Stomach smooth muscle (tissue), 2 donors: Measurements from ENCODE around the gene BCL2L12.
"Not testable (repeated sequence)": the region's sequence is repeated elsewhere in the genome, so short reads cannot be mapped to it uniquely, and the experiment has no call there.

Experiments
- H3K27ac ChIP-seq: one replicate; pipeline ENCODE4 v1.7.0; 2013; ENCODE audit warnings: mild to moderate bottlenecking, low read length, inconsistent platforms
- H3K27me3 ChIP-seq, 2 donors: one replicate each; pipeline ENCODE4 v1.7.0; 2013; ENCODE audit warnings: low read length in 2 of 2; ENCODE audit not compliant: insufficient read depth in 2 of 2, control insufficient read depth in 1 of 2
- H3K36me3 ChIP-seq, 2 donors: one replicate each; pipeline ENCODE4 v1.7.0; 2013; ENCODE audit warnings: low read length in 2 of 2; ENCODE audit not compliant: control insufficient read depth in 2 of 2, insufficient read depth in 2 of 2
- H3K4me1 ChIP-seq: one replicate; pipeline ENCODE4 v1.7.0; 2013; ENCODE audit warnings: low read length; ENCODE audit not compliant: control insufficient read depth, insufficient read depth
- H3K4me3 ChIP-seq, 2 donors: one replicate each; pipeline ENCODE4 v1.7.0; 2013; ENCODE audit warnings: low read length in 2 of 2
- H3K9ac ChIP-seq, 2 donors: one replicate each; pipeline ENCODE4 v1.7.0; 2013; ENCODE audit warnings: low read length in 2 of 2, mild to moderate bottlenecking in 1 of 2
- H3K9me3 ChIP-seq, 2 donors: one replicate each; pipeline ENCODE4 v1.7.0; 2013; ENCODE audit warnings: low read length in 2 of 2; ENCODE audit not compliant: control insufficient read depth in 2 of 2
- donor health status: healthy.
- donor health status: Pancreatic carcinoma.

Gene BCL2L12

DNA sequence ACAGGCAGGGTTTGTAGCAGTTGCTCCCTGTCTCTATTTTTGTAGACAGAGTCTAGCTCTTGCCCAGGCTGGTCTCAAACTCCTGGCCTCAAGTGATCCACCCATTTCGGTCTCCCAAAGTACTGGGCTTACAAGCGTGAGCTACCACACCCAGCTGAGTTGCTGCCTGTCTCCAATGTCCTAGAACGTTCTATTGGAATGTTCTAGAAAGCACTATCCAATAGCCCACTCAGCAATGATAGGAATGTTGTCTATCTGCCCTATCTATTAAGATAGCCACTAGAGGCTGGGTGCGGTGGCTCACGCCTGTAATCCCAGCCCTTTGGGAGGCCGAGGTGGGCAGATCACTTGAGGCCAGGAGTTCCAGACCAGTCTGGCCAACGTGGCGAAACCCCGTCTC, 32.5 kb upstream of the BCL2L12 start:
- H3K36me3 ChIP-seq = peaks cover 11% of the 10 kb centered on the region in 2 donors
- H3K27ac ChIP-seq, H3K9ac ChIP-seq, H3K9me3 ChIP-seq, H3K27me3 ChIP-seq, H3K4me3 ChIP-seq: not testable (repeated sequence)
- peaks cover 30% of the 10 kb centered on the region for H3K4me1 ChIP-seq

DNA sequence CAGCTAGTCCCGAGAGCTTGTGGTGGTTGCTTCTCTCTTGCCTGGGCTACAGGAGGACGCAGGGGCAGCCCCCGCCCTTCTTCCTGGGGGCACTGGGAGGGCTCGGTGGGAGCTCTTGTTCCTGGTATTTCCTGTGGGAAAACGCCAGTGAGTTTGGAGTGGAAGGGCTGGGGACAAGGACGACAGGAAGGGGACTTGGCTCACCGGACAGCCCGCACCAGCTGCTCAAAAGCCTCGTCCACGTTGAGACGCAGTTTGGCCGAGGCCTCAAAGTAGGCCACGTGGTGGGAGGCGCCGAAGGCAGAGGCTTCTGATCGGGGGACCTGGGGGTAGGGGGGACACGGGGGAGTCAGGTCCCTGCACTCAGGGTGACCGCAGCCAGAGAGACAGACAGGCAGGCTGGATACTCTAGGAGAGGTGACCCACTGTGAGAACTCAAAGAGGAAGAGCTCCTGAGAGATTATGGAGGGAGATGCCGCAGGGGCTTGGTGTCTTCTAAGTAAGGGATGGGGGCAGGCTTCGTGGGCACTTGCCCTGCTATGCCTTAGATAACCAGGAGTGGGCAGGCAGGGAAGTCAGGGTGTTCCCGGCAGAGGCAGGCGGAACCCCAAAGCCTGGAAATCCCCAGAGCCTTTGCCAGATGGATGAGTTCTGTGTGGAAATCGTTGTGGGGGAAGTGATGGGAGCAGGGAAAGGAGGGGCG, 30.1 kb upstream of the BCL2L12 start:
- Histone ChIP-seq H3K9me3 (no peaks in the 10 kb centered on the region), H3K36me3 (peaks cover 11% of the 10 kb centered on the region in 2 donors), H3K4me1 (peaks cover 35% of the 10 kb centered on the region), H3K9ac (no peak overlapping the region), H3K27ac (peak overlapping the region; percentile 24), H3K4me3 (no peak overlapping the region), H3K27me3 (no peaks in the 10 kb centered on the region)

DNA sequence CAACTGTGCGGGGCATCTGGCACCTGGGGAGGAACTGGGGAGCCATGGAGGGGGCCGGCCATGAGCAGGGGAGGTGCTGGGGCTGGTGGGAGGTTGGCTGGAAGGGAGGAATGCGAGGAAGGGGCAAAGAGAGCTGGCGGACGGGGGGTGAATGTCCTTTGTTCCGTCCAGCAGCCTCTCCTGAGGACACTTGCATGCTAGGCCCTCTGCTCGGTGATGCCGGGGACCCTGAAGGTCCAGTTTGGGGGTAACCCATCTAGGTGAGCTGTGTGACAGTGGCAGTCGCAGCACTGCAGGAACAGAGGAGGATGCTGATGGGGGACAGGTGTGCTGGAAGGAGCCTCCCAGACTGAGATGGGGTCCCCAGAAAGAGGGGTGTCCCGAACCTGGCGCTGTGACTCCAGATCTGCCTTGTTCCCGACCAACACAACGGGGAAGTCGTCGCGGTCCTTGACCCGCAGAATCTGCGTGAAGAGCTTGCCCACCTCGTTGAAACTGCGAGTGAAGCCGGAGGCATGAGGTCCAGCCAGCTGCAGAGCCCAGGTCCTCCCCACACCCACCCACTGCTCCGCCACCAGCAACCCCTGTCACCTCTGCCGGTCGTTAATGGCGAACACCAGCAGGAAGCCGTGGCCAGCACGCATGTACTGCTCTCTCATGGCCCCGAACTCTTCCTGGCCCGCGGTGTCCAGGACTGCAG, 29.4 kb upstream of the BCL2L12 start:
- Histone ChIP-seq H3K9ac (peak overlapping the region in 1 of 2 donors; percentile 29), H3K36me3 (peaks cover 11% of the 10 kb centered on the region in 2 donors), H3K27me3 (no peaks in the 10 kb centered on the region), H3K4me3 (no peak overlapping the region), H3K9me3 (no peaks in the 10 kb centered on the region), H3K27ac (no peak overlapping the region), H3K4me1 (peaks cover 36% of the 10 kb centered on the region)

GRCh38 chr19:49637821-49638738, 27.7 kb upstream of the BCL2L12 start:
- no peaks in the 10 kb centered on the region for H3K27me3 ChIP-seq
- peak overlapping the region; percentile 67 to 68 for H3K9ac ChIP-seq
- peak overlapping the region; percentile 100 for H3K27ac ChIP-seq
- H3K4me3 ChIP-seq = peak overlapping the region; percentile 71 to 99
- peaks cover 42% of the 10 kb centered on the region for H3K4me1 ChIP-seq
- H3K36me3 ChIP-seq = peaks cover 11% of the 10 kb centered on the region in 2 donors
- H3K9me3 ChIP-seq = no peaks in the 10 kb centered on the region

- peak overlapping the region; percentile 86 to 93 for H3K9ac ChIP-seq
- H3K36me3 ChIP-seq = peaks cover 11% of the 10 kb centered on the region in 2 donors
- H3K4me1 ChIP-seq = peaks cover 53% of the 10 kb centered on the region
- peak overlapping the region; percentile 100 for H3K27ac ChIP-seq
- no peaks in the 10 kb centered on the region for H3K27me3 ChIP-seq
- peak overlapping the region; percentile 63 to 99 for H3K4me3 ChIP-seq
- no peaks in the 10 kb centered on the region for H3K9me3 ChIP-seq
These were observed 26.2 kb upstream of the BCL2L12 start for GRCh38 chr19:49639401-49640112.

DNA sequence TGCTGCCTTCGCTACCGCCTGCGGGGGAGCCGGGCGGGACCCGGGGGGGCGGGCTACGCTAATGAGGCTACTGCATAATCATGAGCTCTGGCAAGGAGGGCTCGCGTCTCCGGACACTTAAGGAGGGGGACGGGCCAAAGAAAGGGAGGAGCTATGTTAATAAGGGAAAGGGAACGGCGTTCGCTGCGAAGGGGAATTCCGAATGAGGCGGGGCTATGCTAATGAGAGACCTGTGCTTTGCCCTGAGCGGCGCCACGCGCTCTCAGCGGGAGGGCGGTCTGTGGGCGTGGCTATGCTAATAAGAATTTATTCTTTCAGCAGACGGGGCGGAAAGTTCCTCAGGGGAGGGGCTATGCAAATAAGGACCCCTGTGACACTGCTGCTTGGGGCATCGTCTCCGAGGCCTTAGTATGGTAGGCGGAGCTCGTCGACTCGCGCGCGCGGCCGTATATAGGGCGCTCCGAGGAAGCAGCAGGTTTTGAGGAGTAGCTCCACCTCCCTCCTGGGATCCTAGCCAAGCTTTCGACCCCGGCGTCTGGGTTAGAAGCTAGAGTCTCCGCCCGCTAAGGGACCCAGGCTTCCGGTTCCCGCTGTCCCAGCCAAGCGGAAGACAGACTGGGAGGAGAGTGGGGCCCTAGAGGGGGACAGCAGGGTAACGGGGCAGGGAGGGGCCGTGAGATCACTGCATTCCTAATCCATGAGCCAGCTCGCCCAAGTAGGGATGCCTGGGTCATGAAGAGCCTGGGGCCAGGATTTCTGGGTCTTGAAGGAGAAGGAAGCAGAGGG, 25.4 kb upstream of the BCL2L12 start, which contains the start of gene RRAS:
Gene RRAS, minus strand, starts transcription at position 31 of the 786 bp plus-strand sequence. CDS start 45 bp downstream, outside the sequence.
- H3K4me3 ChIP-seq = peak within 1 kb of the TSS; percentile 84 to 99
- peaks cover 61% of the 10 kb centered on the region for H3K4me1 ChIP-seq
- H3K36me3 ChIP-seq = peaks cover 7 to 10% of the 10 kb centered on the region in 2 donors
- no peaks in the 10 kb centered on the region for H3K9me3 ChIP-seq
- no peaks in the 10 kb centered on the region for H3K27me3 ChIP-seq
- peak within 1 kb of the TSS; percentile 99 for H3K9ac ChIP-seq
- H3K27ac ChIP-seq = peak within 1 kb of the TSS; percentile 100

DNA sequence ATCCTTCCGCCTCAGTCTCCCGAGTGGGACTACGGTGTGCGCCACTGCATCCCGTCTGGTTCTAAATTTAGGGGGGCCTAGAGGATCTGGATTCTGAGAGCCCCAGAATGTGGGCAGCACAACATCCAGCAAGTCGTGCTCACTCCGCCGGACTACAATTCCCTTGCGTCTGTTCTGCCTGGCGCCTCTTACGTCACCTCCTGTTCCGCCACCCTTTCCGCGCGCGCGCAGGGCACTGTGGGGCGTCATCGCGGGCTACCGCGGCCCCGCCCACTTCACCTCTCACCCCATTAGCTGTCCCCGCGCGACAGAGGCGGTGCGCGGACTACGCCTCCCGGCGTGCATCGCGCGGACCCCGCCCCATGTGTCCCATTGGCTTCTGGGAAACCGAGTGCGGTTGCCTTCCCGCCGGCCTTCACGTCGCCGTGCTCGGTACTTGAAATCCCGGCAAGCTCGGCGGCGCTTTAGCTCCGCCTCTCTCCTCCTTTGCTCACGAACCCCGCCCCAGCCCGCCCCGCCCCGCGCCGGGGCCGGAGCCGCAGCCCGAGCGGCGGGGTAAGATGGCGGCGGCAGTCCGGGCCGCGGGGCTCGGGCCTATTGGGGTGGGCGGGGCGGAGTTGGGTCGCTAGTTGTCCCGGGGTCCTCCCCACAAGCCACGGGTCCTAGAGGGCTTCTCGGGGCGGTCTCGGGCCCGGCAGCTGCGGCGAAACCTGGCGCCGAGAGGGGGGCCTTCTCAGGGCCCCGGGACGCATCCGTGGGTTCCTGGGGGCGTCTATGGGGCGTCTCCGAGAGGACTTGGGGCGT, 23.8 kb upstream of the BCL2L12 start, which contains the start of gene SCAF1:
Gene SCAF1, plus strand, starts transcription at position 522 of the 804 bp plus-strand sequence. CDS start 2,818 bp downstream, outside the sequence.
- Histone ChIP-seq H3K9me3 (no peaks in the 10 kb centered on the region), H3K36me3 (peaks cover 4 to 15% of the 10 kb centered on the region in 2 donors), H3K4me3 (peak within 1 kb of the TSS; percentile 99), H3K9ac (peak within 1 kb of the TSS; percentile 99), H3K27me3 (no peaks in the 10 kb centered on the region), H3K27ac (peak within 1 kb of the TSS; percentile 100), H3K4me1 (peaks cover 55% of the 10 kb centered on the region)

GRCh38 chr19:49642492-49643035, 23.2 kb upstream of the BCL2L12 start:
- peak overlapping the region; percentile 100 for H3K27ac ChIP-seq
- no peaks in the 10 kb centered on the region for H3K9me3 ChIP-seq
- H3K4me3 ChIP-seq = peak overlapping the region; percentile 99
- peaks cover 50% of the 10 kb centered on the region for H3K4me1 ChIP-seq
- peaks cover 5 to 20% of the 10 kb centered on the region in 2 donors for H3K36me3 ChIP-seq
- peak overlapping the region; percentile 99 for H3K9ac ChIP-seq
- H3K27me3 ChIP-seq = no peaks in the 10 kb centered on the region

GRCh38 chr19:49643466-49643865, 22.3 kb upstream of the BCL2L12 start:
- H3K9ac ChIP-seq = peak overlapping the region in 1 of 2 donors; percentile 6
- peaks cover 47% of the 10 kb centered on the region for H3K4me1 ChIP-seq
- H3K9me3 ChIP-seq = no peaks in the 10 kb centered on the region
- peak overlapping the region; percentile 10 to 99 for H3K4me3 ChIP-seq
- no peak overlapping the region for H3K27ac ChIP-seq
- H3K36me3 ChIP-seq = peaks cover 8 to 20% of the 10 kb centered on the region in 2 donors
- H3K27me3 ChIP-seq = no peaks in the 10 kb centered on the region
